Loucy (cell line): ENCODE data around the gene KIRREL3.

ENCODE experiments used
- H2AFZ ChIP-seq: fragments of 200-600 bp; sonication (generic); 2 replicates; pipeline ENCODE4 v1.6.0; 2016; ENCODE audit warnings: antibody characterized with exemption, mild to moderate bottlenecking, low read length, moderate library complexity
- H3F3A ChIP-seq: fragments of 200-600 bp; 2 replicates; pipeline ENCODE4 v1.6.0; 2016; ENCODE audit warnings: antibody characterized with exemption, low read depth, mild to moderate bottlenecking
- H3K27me3 ChIP-seq: fragments of 200-600 bp; sonication (generic); 2 replicates; pipeline ENCODE4 v1.6.1; 2014; ENCODE audit warnings: low read length, mild to moderate bottlenecking; ENCODE audit not compliant: insufficient read depth, poor library complexity, severe bottlenecking
- H3K36me3 ChIP-seq: fragments of 200-600 bp; sonication (generic); 2 replicates; pipeline ENCODE4 v1.6.1; 2016; ENCODE audit warnings: low read length; ENCODE audit not compliant: insufficient read depth
- H3K4me1 ChIP-seq: fragments of 200-600 bp; sonication (generic); 2 replicates; pipeline ENCODE4 v1.5.1; 2014; ENCODE audit warnings: low read length, mild to moderate bottlenecking; ENCODE audit not compliant: insufficient read depth, poor library complexity, severe bottlenecking
- H3K4me2 ChIP-seq: fragments of 200-600 bp; sonication (generic); 2 replicates; pipeline ENCODE4 v1.6.0; 2014; ENCODE audit warnings: antibody characterized with exemption, low read length, low read depth, mild to moderate bottlenecking; ENCODE audit not compliant: poor library complexity, severe bottlenecking
- H3K4me3 ChIP-seq: fragments of 200-600 bp; sonication (generic); 2 replicates; pipeline ENCODE4 v1.5.1; 2014; ENCODE audit warnings: low read length, mild to moderate bottlenecking, mixed read lengths; ENCODE audit not compliant: poor library complexity, severe bottlenecking
- H3K79me2 ChIP-seq: fragments of 200-600 bp; sonication (generic); 2 replicates; pipeline ENCODE4 v1.6.1; 2014; ENCODE audit warnings: low read length; ENCODE audit not compliant: insufficient read depth
- H3K9ac ChIP-seq: fragments of 200-600 bp; sonication (generic); 2 replicates; pipeline ENCODE4 v1.6.0; 2014; ENCODE audit warnings: mild to moderate bottlenecking, low read depth, low read length, moderate library complexity; ENCODE audit not compliant: poor library complexity, severe bottlenecking
- H3K9me2 ChIP-seq: fragments of 200-600 bp; sonication (generic); replicated peaks from 2 replicates; pipeline ENCODE4 v1.6.1; 2016; ENCODE audit warnings: low read depth, low read length, mixed read lengths
- H3K9me3 ChIP-seq: fragments of 200-600 bp; sonication (generic); 2 replicates; pipeline ENCODE4 v1.6.1; 2014; ENCODE audit warnings: mild to moderate bottlenecking, antibody characterized with exemption, low read length, low read depth; ENCODE audit not compliant: insufficient read depth
- H4K20me1 ChIP-seq: fragments of 200-600 bp; sonication (generic); 2 replicates; pipeline ENCODE4 v1.6.0; 2014; ENCODE audit warnings: antibody characterized with exemption, low read length, mild to moderate bottlenecking; ENCODE audit not compliant: insufficient read depth, poor library complexity, severe bottlenecking
- CTCF ChIP-seq: fragments of 200-600 bp; sonication (generic); conservative IDR thresholded peaks from 2 replicates; pipeline ENCODE4 v1.5.1; 2014; ENCODE audit warnings: mild to moderate bottlenecking, antibody characterized with exemption, low read length
- EZH2phosphoT487 ChIP-seq: fragments of 200-600 bp; IDR thresholded peaks from 2 replicates; pipeline ENCODE4 v1.6.1; 2018; ENCODE audit warnings: antibody characterized with exemption, mild to moderate bottlenecking, moderate library complexity, borderline replicate concordance

KIRREL3 gene

GRCh38 chr11:126637795-126638175 lies 362.8 kb downstream of the KIRREL3 start:
- Histone ChIP-seq H3K79me2 (no peaks in the 10 kb centered on the region), H3K4me1 (no peaks in the 10 kb centered on the region), H3K36me3 (no peaks in the 10 kb centered on the region), H3K9me3 (no peaks in the 10 kb centered on the region), H3K9ac (no peak overlapping the region), H4K20me1 (no peaks in the 10 kb centered on the region), H2AFZ (no peak overlapping the region), H3K9me2 (no peaks in the 10 kb centered on the region), H3K4me3 (no peak overlapping the region), H3K27me3 (no peaks in the 10 kb centered on the region), H3K4me2 (no peak overlapping the region), H3F3A (no peaks in the 10 kb centered on the region)
- TF ChIP-seq EZH2phosphoT487 (no peak), CTCF (no peak)

GRCh38 chr11:126636911-126637794 lies 363.4 kb downstream of the KIRREL3 start:
- no peaks in the 10 kb centered on the region for H3K79me2 ChIP-seq
- no peaks in the 10 kb centered on the region for H4K20me1 ChIP-seq
- no peaks in the 10 kb centered on the region for H3K9me3 ChIP-seq
- no peak overlapping the region for H3K4me2 ChIP-seq
- no peak overlapping the region for H3K4me3 ChIP-seq
- no peaks in the 10 kb centered on the region for H3K36me3 ChIP-seq
- TF ChIP-seq CTCF (no peak), EZH2phosphoT487 (no peak)
- no peak overlapping the region for H2AFZ ChIP-seq
- no peaks in the 10 kb centered on the region for H3K4me1 ChIP-seq
- H3K9ac ChIP-seq: no peak overlapping the region
- no peaks in the 10 kb centered on the region for H3K27me3 ChIP-seq
- H3K9me2 ChIP-seq: no peaks in the 10 kb centered on the region
- no peaks in the 10 kb centered on the region for H3F3A ChIP-seq

GRCh38 chr11:126635511-126635910 lies 365.1 kb downstream of the KIRREL3 start:
- Histone ChIP-seq H2AFZ (no peak overlapping the region), H3F3A (no peaks in the 10 kb centered on the region), H4K20me1 (no peaks in the 10 kb centered on the region), H3K79me2 (no peaks in the 10 kb centered on the region), H3K9me2 (no peaks in the 10 kb centered on the region), H3K9me3 (no peaks in the 10 kb centered on the region), H3K9ac (no peak overlapping the region), H3K36me3 (no peaks in the 10 kb centered on the region), H3K4me1 (no peaks in the 10 kb centered on the region), H3K27me3 (no peaks in the 10 kb centered on the region), H3K4me2 (no peak overlapping the region), H3K4me3 (no peak overlapping the region)
- TF ChIP-seq EZH2phosphoT487: no peak
- TF ChIP-seq CTCF: no peak
